HL-60 (cell line): ENCODE results near the gene RAB31.

Source experiments
- POLR2AphosphoS5 ChIP-seq: IDR thresholded peaks from 2 replicates; pipeline ENCODE4 v1.6.1; 2012; ENCODE audit warnings: low read depth
- TF ChIP-seq, protein P1 (sequence below): IDR thresholded peaks from one replicate; pipeline ENCODE4 v1.5.1; 2011; ENCODE audit warnings: low read length, control low read depth, inconsistent platforms; ENCODE audit not compliant: insufficient read depth
- TF ChIP-seq, protein P2 (sequence below): IDR thresholded peaks from 2 replicates; pipeline ENCODE4 v1.6.1; 2012; ENCODE audit warnings: low read depth; ENCODE audit not compliant: insufficient replicate concordance

GRCh38 chr18:9850309-9850708 lies 142.2 kb downstream of the RAB31 start:
- TF ChIP-seq, protein P1, sequence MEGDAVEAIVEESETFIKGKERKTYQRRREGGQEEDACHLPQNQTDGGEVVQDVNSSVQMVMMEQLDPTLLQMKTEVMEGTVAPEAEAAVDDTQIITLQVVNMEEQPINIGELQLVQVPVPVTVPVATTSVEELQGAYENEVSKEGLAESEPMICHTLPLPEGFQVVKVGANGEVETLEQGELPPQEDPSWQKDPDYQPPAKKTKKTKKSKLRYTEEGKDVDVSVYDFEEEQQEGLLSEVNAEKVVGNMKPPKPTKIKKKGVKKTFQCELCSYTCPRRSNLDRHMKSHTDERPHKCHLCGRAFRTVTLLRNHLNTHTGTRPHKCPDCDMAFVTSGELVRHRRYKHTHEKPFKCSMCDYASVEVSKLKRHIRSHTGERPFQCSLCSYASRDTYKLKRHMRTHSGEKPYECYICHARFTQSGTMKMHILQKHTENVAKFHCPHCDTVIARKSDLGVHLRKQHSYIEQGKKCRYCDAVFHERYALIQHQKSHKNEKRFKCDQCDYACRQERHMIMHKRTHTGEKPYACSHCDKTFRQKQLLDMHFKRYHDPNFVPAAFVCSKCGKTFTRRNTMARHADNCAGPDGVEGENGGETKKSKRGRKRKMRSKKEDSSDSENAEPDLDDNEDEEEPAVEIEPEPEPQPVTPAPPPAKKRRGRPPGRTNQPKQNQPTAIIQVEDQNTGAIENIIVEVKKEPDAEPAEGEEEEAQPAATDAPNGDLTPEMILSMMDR: no peak
- no peak for TF ChIP-seq POLR2AphosphoS5
- TF ChIP-seq, protein P2, sequence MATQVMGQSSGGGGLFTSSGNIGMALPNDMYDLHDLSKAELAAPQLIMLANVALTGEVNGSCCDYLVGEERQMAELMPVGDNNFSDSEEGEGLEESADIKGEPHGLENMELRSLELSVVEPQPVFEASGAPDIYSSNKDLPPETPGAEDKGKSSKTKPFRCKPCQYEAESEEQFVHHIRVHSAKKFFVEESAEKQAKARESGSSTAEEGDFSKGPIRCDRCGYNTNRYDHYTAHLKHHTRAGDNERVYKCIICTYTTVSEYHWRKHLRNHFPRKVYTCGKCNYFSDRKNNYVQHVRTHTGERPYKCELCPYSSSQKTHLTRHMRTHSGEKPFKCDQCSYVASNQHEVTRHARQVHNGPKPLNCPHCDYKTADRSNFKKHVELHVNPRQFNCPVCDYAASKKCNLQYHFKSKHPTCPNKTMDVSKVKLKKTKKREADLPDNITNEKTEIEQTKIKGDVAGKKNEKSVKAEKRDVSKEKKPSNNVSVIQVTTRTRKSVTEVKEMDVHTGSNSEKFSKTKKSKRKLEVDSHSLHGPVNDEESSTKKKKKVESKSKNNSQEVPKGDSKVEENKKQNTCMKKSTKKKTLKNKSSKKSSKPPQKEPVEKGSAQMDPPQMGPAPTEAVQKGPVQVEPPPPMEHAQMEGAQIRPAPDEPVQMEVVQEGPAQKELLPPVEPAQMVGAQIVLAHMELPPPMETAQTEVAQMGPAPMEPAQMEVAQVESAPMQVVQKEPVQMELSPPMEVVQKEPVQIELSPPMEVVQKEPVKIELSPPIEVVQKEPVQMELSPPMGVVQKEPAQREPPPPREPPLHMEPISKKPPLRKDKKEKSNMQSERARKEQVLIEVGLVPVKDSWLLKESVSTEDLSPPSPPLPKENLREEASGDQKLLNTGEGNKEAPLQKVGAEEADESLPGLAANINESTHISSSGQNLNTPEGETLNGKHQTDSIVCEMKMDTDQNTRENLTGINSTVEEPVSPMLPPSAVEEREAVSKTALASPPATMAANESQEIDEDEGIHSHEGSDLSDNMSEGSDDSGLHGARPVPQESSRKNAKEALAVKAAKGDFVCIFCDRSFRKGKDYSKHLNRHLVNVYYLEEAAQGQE: no peak
